ENCODE results near the gene USP24.

- TF ChIP-seq CTCF (IDR thresholded peaks at IDR 0.05; ENCODE audit: insufficient read depth, low read depth, low read length) (no peak), EZH2 (IDR thresholded peaks at IDR 0.05; ENCODE audit: insufficient read depth, low read length) (no peak)
These were observed 19.5 kb downstream of the USP24 start for GRCh38 chr1:55195521-55196233.

Data from astrocyte (in vitro differentiated cells and primary cell).